Smooth muscle cell (in vitro differentiated cells): ENCODE data around the gene GALNS. TPM values are rescaled to one million over a fixed set of nuclear protein-coding genes. Genes with fewer than 3 reads are reported as not detected.

Experiments used
- DNase-seq: peaks from one replicate; lab custom pipeline; 2025; ENCODE audit not compliant: unreplicated experiment; lab: John Stamatoyannopoulos, UW
- H2AFZ ChIP-seq: fragments of 200-600 bp; sonication (generic); 2 replicates; pipeline ENCODE4 v1.6.0; 2016; ENCODE audit warnings: antibody characterized with exemption, low read depth, mild to moderate bottlenecking
- H3F3A ChIP-seq: fragments of 200-600 bp; sonication (generic); 2 replicates; pipeline ENCODE4 v1.6.0; 2017; ENCODE audit warnings: antibody characterized with exemption, low read depth
- H3K27ac ChIP-seq: fragments of 200-600 bp; sonication (generic); 2 replicates; pipeline ENCODE4 v1.5.1; 2016; ENCODE audit warnings: low read depth, mild to moderate bottlenecking
- H3K27me3 ChIP-seq: fragments of 200-600 bp; sonication (generic); 2 replicates; pipeline ENCODE4 v1.6.1; 2016; ENCODE audit warnings: low read depth, mild to moderate bottlenecking
- H3K36me3 ChIP-seq: fragments of 200-600 bp; sonication (generic); 2 replicates; pipeline ENCODE4 v1.5.1; 2016; ENCODE audit warnings: low read depth
- H3K4me1 ChIP-seq: fragments of 200-600 bp; sonication (generic); 2 replicates; pipeline ENCODE4 v1.5.1; 2016; ENCODE audit warnings: low read depth
- H3K4me2 ChIP-seq: fragments of 200-600 bp; sonication (generic); 2 replicates; pipeline ENCODE4 v1.6.0; 2016; ENCODE audit warnings: mild to moderate bottlenecking
- H3K4me3 ChIP-seq: fragments of 200-600 bp; sonication (generic); 2 replicates; pipeline ENCODE4 v1.5.1; 2016; ENCODE audit warnings: mild to moderate bottlenecking
- H3K79me2 ChIP-seq: fragments of 200-600 bp; sonication (generic); 2 replicates; pipeline ENCODE4 v1.6.0; 2016; ENCODE audit warnings: low read depth, mild to moderate bottlenecking
- H3K9ac ChIP-seq: fragments of 200-600 bp; sonication (generic); 2 replicates; pipeline ENCODE4 v1.6.0; 2016; ENCODE audit warnings: low read depth
- H3K9me3 ChIP-seq: fragments of 200-600 bp; sonication (generic); replicated peaks from 2 replicates; pipeline ENCODE4 v1.5.1; 2016; ENCODE audit warnings: low read depth
- H4K20me1 ChIP-seq: fragments of 200-600 bp; sonication (generic); 2 replicates; pipeline ENCODE4 v1.6.0; 2016; ENCODE audit warnings: low read depth
- CTCF ChIP-seq: fragments of 200-600 bp; sonication (generic); IDR thresholded peaks from 2 replicates; pipeline ENCODE4 v1.5.1; 2017; ENCODE audit warnings: borderline replicate concordance, mild to moderate bottlenecking, antibody characterized with exemption; ENCODE audit not compliant: insufficient read depth, poor library complexity, severe bottlenecking
- WGBS: methylation state at CpG from one replicate; pipeline ENCODE4 v1.1.7; 2016; ENCODE audit warnings: low lambda C conversion rate; 5-methylcytosine and 5-hydroxymethylcytosine counted together
- polyA plus RNA-seq: library from polyadenylated mRNA; unstranded; fragments of >200 nt; fragmentation: Nextera tagmentation; extraction: Ambion mirVana; gene quantifications from 2 replicates; pipeline ENCODE4 v1.2.1, GENCODE V29; 2016
- total RNA-seq: library from RNA; depleted of rRNA; stranded (reverse); fragments of >200 nt; gene quantifications from 2 replicates; pipeline ENCODE4 v1.2.3, GENCODE V29; 2014

The GALNS gene
- total and polyA plus RNA-seq, 2 experiments from 2014 or later: 20.8 to 21.3 TPM

- Histone ChIP-seq H3K27ac (no peak overlapping the region), H3K4me1 (no peaks in the 10 kb centered on the region), H3F3A (no peaks in the 10 kb centered on the region), H3K27me3 (no peaks in the 10 kb centered on the region), H3K4me3 (no peak overlapping the region), H4K20me1 (no peaks in the 10 kb centered on the region), H3K4me2 (no peak overlapping the region), H3K36me3 (no peaks in the 10 kb centered on the region), H2AFZ (no peak overlapping the region), H3K9me3 (no peaks in the 10 kb centered on the region), H3K9ac (no peak overlapping the region), H3K79me2 (peaks cover 2% of the 10 kb centered on the region)
- WGBS: 94% methylated on average over 13 of the region's 13 CpGs
- DNase-seq: no peak
- no peak for TF ChIP-seq CTCF
Observed at GRCh38 chr16:88863426-88863825, 6.7 kb upstream of the GALNS start.

- Histone ChIP-seq H3K9ac (no peak overlapping the region), H3K79me2 (peaks cover 7% of the 10 kb centered on the region), H3F3A (no peaks in the 10 kb centered on the region), H3K4me2 (no peak overlapping the region), H3K36me3 (no peaks in the 10 kb centered on the region), H3K4me3 (no peak overlapping the region), H3K27ac (no peak overlapping the region), H3K9me3 (no peaks in the 10 kb centered on the region), H2AFZ (no peak overlapping the region), H3K27me3 (no peaks in the 10 kb centered on the region), H4K20me1 (peaks cover 3% of the 10 kb centered on the region), H3K4me1 (peaks cover 2% of the 10 kb centered on the region)
- no peak for DNase-seq
- no peak for TF ChIP-seq CTCF
- WGBS: 98% methylated on average over 25 of the region's 25 CpGs
Observed at GRCh38 chr16:88862968-88863367, 6.2 kb upstream of the GALNS start.

- no peaks in the 10 kb centered on the region for H3F3A ChIP-seq
- H3K27ac ChIP-seq: no peak overlapping the region
- 96% methylated on average over 19 of the region's 19 CpGs for WGBS
- H3K27me3 ChIP-seq: no peaks in the 10 kb centered on the region
- no peaks in the 10 kb centered on the region for H3K9me3 ChIP-seq
- no peak for TF ChIP-seq CTCF
- no peak overlapping the region for H3K4me3 ChIP-seq
- H3K36me3 ChIP-seq: no peaks in the 10 kb centered on the region
- no peak overlapping the region for H3K4me2 ChIP-seq
- peaks cover 4% of the 10 kb centered on the region for H4K20me1 ChIP-seq
- H3K9ac ChIP-seq: no peak overlapping the region
- peaks cover 8% of the 10 kb centered on the region for H3K79me2 ChIP-seq
- no peak for DNase-seq
- no peak overlapping the region for H2AFZ ChIP-seq
- H3K4me1 ChIP-seq: peaks cover 3% of the 10 kb centered on the region
Observed at GRCh38 chr16:88861359-88861758, 4.6 kb upstream of the GALNS start.

GRCh38 chr16:88859381-88860091, 2.8 kb upstream of the GALNS start:
- H3K9me3 ChIP-seq: no peaks in the 10 kb centered on the region
- H3K4me2 ChIP-seq: no peak overlapping the region
- WGBS: 97% methylated on average over 20 of the region's 20 CpGs
- DNase-seq: no peak
- peaks cover 19% of the 10 kb centered on the region for H4K20me1 ChIP-seq
- no peak overlapping the region for H3K27ac ChIP-seq
- no peaks in the 10 kb centered on the region for H3K27me3 ChIP-seq
- no peaks in the 10 kb centered on the region for H3K36me3 ChIP-seq
- H3K9ac ChIP-seq: no peak overlapping the region
- H3F3A ChIP-seq: no peaks in the 10 kb centered on the region
- H3K79me2 ChIP-seq: peaks cover 20% of the 10 kb centered on the region
- no peak for TF ChIP-seq CTCF
- no peak overlapping the region for H3K4me3 ChIP-seq
- peaks cover 3% of the 10 kb centered on the region for H3K4me1 ChIP-seq
- no peak overlapping the region for H2AFZ ChIP-seq
